Panc1 (cell line): Measurements from ENCODE around the gene GABRB1. TPM values are rescaled to one million over a fixed set of nuclear protein-coding genes. Genes with fewer than 3 reads are reported as not detected.

Experiments
- ATAC-seq: fragments of 200-7000 bp; cut with Tn5 transposase; 2 replicates; pipeline ENCODE4 v1.9.1; 2020; ENCODE audit warnings: mild to moderate bottlenecking, moderate library complexity
- BruUV-seq: library from RNA; stranded (reverse); fragments of 400-500 nt; replicated peaks from 2 replicates; lab custom pipeline; 2021; lab: Mats Ljungman, UMichigan
- CTCF ChIA-PET: fragments of 300-600 bp; sonication (Branson Sonifier 250); formaldehyde crosslinking; loops from one replicate; lab custom pipeline; 2022; ENCODE audit warnings: antibody characterized with exemption; lab: Charles Lee
- POLR2A ChIA-PET: fragments of 300-600 bp; sonication (Branson Sonifier 250); formaldehyde crosslinking; loops from one replicate; lab custom pipeline; 2022; ENCODE audit warnings: antibody characterized with exemption; lab: Charles Lee
- DNase-seq: peaks from one replicate; pipeline ENCODE4 v3.0.0-alpha.2; 2010; ENCODE audit warnings: low read depth, low spot score
- H3K27ac ChIP-seq: 2 replicates; pipeline ENCODE4 v1.5.1; 2011; ENCODE audit warnings: mild to moderate bottlenecking, low read length, inconsistent platforms
- H3K27me3 ChIP-seq: fragments of 200-500 bp; sonication (Bioruptor generic); 2 replicates; pipeline ENCODE4 v1.6.0; 2014; ENCODE audit warnings: low read length, inconsistent platforms; ENCODE audit not compliant: control insufficient read depth, insufficient read depth
- H3K36me3 ChIP-seq: fragments of 200-500 bp; sonication (Bioruptor generic); 2 replicates; pipeline ENCODE4 v1.5.1; 2014; ENCODE audit warnings: inconsistent platforms, mild to moderate bottlenecking, low read length, moderate library complexity; ENCODE audit not compliant: control insufficient read depth, insufficient read depth
- H3K4me1 ChIP-seq: 2 replicates; pipeline ENCODE4 v1.5.1; 2011; ENCODE audit warnings: inconsistent platforms, mild to moderate bottlenecking, low read length, moderate library complexity; ENCODE audit not compliant: control insufficient read depth, insufficient read depth
- H3K4me3 ChIP-seq, 2 experiments: 2 replicates each; pipeline ENCODE4 v1.5.1; 2011 to 2012; ENCODE audit warnings: low read depth in 2 of 2, low read length in 2 of 2, mild to moderate bottlenecking in 2 of 2, inconsistent platforms in 1 of 2, moderate library complexity in 1 of 2
- H3K9me3 ChIP-seq: fragments of 200-500 bp; sonication (Bioruptor generic); 2 replicates; pipeline ENCODE4 v1.5.1; 2014; ENCODE audit warnings: low read depth, mild to moderate bottlenecking, inconsistent platforms, low read length, moderate library complexity; ENCODE audit not compliant: control insufficient read depth, insufficient read depth
- POLR2AphosphoS5 ChIP-seq: IDR thresholded peaks from 2 replicates; pipeline ENCODE4 v1.6.1; 2012; ENCODE audit warnings: mild to moderate bottlenecking, low read depth, low read length, moderate library complexity
- SIN3A ChIP-seq: IDR thresholded peaks from 2 replicates; pipeline ENCODE4 v1.6.1; 2012; ENCODE audit warnings: low read depth, mild to moderate bottlenecking, low read length, moderate library complexity, borderline replicate concordance; ENCODE audit not compliant: insufficient read depth
- TCF7L2 ChIP-seq: IDR thresholded peaks from 2 replicates; pipeline ENCODE4 v1.6.1; 2011; ENCODE audit warnings: mild to moderate bottlenecking, low read depth, low read length, inconsistent platforms
- in situ Hi-C: cut with HindIII; loops from 2 replicates; pipeline ENCODE4 v1.10.0; 2016; ENCODE audit warnings: low sequenced_read_pairs, low pct_unique_long_range_greater_than_20kb
- intact Hi-C: fragments of 100-400 bp; cut with micrococcal nuclease; formaldehyde crosslinking; loops from one replicate; pipeline ENCODE4 v1.10.0; 2022; ENCODE audit not compliant: unreplicated experiment
- total RNA-seq: library from RNA; stranded (reverse); gene quantifications from one replicate; pipeline ENCODE4 v1.2.1, GENCODE V29; 2021; ENCODE audit not compliant: unreplicated experiment
- TF ChIP-seq, protein P1 (sequence below), 2 experiments: IDR thresholded peaks; 2 replicates each; pipeline ENCODE4 v1.6.1; 2011 to 2012; ENCODE audit warnings: low read depth in 2 of 2, control low read depth in 1 of 2, low read length in 1 of 2, mild to moderate bottlenecking in 1 of 2, moderate library complexity in 1 of 2; ENCODE audit not compliant: insufficient read depth in 1 of 2
- TF ChIP-seq, protein P2 (sequence below): fragments of 450-650 bp; IDR thresholded peaks from 2 replicates; pipeline ENCODE4 v1.5.1; 2017; ENCODE audit warnings: mild to moderate bottlenecking

Gene GABRB1
- total RNA-seq, 1 experiment from 2014 or later, result not detected

- no peaks in the 10 kb centered on the region for H3K36me3 ChIP-seq
- no TSS peak for BruUV-seq
- no peaks in the 10 kb centered on the region for H3K9me3 ChIP-seq
- no peak for ATAC-seq
- intact Hi-C loops (no loop called here), in situ Hi-C loops (no loop called here)
- CTCF ChIA-PET, result no interaction called here
- POLR2A ChIA-PET, result interaction anchor here (0.6 kb wide), 1 partner anchor 247 kb away, joined by 3 read pairs; no protein-coding TSS in a partner anchor
- H3K4me1 ChIP-seq, result no peaks in the 10 kb centered on the region
- no peaks in the 10 kb centered on the region for H3K27me3 ChIP-seq
- H3K27ac ChIP-seq, result no peak overlapping the region
- no peak for TF ChIP-seq POLR2AphosphoS5
- no peak for TF ChIP-seq TCF7L2
- TF ChIP-seq SIN3A, result no peak
- TF ChIP-seq, protein P1, sequence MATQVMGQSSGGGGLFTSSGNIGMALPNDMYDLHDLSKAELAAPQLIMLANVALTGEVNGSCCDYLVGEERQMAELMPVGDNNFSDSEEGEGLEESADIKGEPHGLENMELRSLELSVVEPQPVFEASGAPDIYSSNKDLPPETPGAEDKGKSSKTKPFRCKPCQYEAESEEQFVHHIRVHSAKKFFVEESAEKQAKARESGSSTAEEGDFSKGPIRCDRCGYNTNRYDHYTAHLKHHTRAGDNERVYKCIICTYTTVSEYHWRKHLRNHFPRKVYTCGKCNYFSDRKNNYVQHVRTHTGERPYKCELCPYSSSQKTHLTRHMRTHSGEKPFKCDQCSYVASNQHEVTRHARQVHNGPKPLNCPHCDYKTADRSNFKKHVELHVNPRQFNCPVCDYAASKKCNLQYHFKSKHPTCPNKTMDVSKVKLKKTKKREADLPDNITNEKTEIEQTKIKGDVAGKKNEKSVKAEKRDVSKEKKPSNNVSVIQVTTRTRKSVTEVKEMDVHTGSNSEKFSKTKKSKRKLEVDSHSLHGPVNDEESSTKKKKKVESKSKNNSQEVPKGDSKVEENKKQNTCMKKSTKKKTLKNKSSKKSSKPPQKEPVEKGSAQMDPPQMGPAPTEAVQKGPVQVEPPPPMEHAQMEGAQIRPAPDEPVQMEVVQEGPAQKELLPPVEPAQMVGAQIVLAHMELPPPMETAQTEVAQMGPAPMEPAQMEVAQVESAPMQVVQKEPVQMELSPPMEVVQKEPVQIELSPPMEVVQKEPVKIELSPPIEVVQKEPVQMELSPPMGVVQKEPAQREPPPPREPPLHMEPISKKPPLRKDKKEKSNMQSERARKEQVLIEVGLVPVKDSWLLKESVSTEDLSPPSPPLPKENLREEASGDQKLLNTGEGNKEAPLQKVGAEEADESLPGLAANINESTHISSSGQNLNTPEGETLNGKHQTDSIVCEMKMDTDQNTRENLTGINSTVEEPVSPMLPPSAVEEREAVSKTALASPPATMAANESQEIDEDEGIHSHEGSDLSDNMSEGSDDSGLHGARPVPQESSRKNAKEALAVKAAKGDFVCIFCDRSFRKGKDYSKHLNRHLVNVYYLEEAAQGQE (IDR thresholded peaks at IDR 0.05; ENCODE audit: insufficient read depth in 1 of 2, low read depth in 2 of 2, low read length in 1 of 2), result no peak
- TF ChIP-seq, protein P2, sequence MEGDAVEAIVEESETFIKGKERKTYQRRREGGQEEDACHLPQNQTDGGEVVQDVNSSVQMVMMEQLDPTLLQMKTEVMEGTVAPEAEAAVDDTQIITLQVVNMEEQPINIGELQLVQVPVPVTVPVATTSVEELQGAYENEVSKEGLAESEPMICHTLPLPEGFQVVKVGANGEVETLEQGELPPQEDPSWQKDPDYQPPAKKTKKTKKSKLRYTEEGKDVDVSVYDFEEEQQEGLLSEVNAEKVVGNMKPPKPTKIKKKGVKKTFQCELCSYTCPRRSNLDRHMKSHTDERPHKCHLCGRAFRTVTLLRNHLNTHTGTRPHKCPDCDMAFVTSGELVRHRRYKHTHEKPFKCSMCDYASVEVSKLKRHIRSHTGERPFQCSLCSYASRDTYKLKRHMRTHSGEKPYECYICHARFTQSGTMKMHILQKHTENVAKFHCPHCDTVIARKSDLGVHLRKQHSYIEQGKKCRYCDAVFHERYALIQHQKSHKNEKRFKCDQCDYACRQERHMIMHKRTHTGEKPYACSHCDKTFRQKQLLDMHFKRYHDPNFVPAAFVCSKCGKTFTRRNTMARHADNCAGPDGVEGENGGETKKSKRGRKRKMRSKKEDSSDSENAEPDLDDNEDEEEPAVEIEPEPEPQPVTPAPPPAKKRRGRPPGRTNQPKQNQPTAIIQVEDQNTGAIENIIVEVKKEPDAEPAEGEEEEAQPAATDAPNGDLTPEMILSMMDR, result no peak
- no peak for DNase-seq
- H3K4me3 ChIP-seq, result no peak overlapping the region
Observed at GRCh38 chr4:47373174-47373573, 341.8 kb downstream of the GABRB1 start.

DNA sequence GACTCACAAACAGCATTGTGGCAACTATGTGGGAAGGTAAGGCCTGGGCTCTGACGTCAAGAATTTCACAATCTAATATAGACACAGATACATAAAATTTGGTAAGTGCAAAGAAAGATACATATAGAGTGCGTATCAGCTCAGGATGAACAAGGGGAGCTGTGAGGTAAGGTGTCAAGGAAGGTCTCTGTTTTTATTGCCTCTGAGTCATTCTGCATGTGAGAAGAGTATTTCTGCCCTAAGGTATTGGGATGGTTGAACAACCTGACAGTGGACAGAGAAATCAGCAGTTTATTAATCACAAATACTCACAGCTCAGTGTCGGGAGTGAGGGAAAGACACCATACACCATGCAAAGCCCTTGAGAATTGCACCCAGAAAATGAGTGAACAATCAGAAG is 342.3 kb downstream of the GABRB1 start:
- ChIA-PET POLR2A (interaction anchor here (0.6 kb wide), 1 partner anchor 248 kb away, joined by 3 read pairs; no protein-coding TSS in a partner anchor), CTCF (no interaction called here)
- in situ Hi-C loops, result no loop called here
- intact Hi-C loops, result no loop called here
- Histone ChIP-seq H3K27me3 (no peaks in the 10 kb centered on the region), H3K9me3 (no peaks in the 10 kb centered on the region), H3K4me1 (no peaks in the 10 kb centered on the region), H3K36me3 (no peaks in the 10 kb centered on the region), H3K27ac (no peak overlapping the region), H3K4me3 (no peak overlapping the region)
- DNase-seq (no peak), ATAC-seq (no peak)
- no peak for TF ChIP-seq SIN3A
- TF ChIP-seq TCF7L2, result no peak
- TF ChIP-seq, protein P2, result no peak
- TF ChIP-seq, protein P1 (IDR thresholded peaks at IDR 0.05; ENCODE audit: insufficient read depth in 1 of 2, low read depth in 2 of 2, low read length in 1 of 2), result no peak
- no peak for TF ChIP-seq POLR2AphosphoS5
- BruUV-seq, result no TSS peak
